Peyer's patch (tissue), 4 donors: ENCODE results near the gene TAB3. TPM values are rescaled to one million over a fixed set of nuclear protein-coding genes. Genes with fewer than 3 reads are reported as not detected.

Source experiments
- DNase-seq, 3 donors: peaks; one replicate each; pipeline ENCODE4 v3.0.0-alpha.2; 2017 to 2019
- H3K27ac ChIP-seq, 4 donors: fragments of 200-600 bp; sonication (generic); one replicate each; pipeline ENCODE4 v1.5.1; 2016 to 2019
- H3K27me3 ChIP-seq, 2 donors: fragments of 200-600 bp; sonication (generic); one replicate each; pipeline ENCODE4 v1.5.1; 2019
- H3K36me3 ChIP-seq, 3 donors: fragments of 200-600 bp; sonication (generic); one replicate each; pipeline ENCODE4 v1.5.1; 2016 to 2019
- H3K4me1 ChIP-seq, 4 donors: fragments of 200-600 bp; sonication (generic); one replicate each; pipeline ENCODE4 v1.5.1; 2016 to 2019
- H3K4me3 ChIP-seq, 4 donors: fragments of 200-600 bp; sonication (generic); 1 replicate in 3 of 4; 2 replicates in 1 of 4; pipeline ENCODE4 v1.5.1; 2016 to 2019; ENCODE audit warnings: mild to moderate bottlenecking in 1 of 4
- H3K9me3 ChIP-seq, 4 donors: fragments of 200-600 bp; sonication (generic); one replicate each; pipeline ENCODE4 v1.5.1; 2016 to 2019; ENCODE audit warnings: mild to moderate bottlenecking in 1 of 4
- POLR2A ChIP-seq, 2 donors: fragments of 450-650 bp; IDR thresholded peaks; one replicate each; pipeline ENCODE4 v1.5.1; 2017; ENCODE audit warnings: antibody characterized with exemption in 2 of 2, mild to moderate bottlenecking in 2 of 2, moderate library complexity in 2 of 2
- total RNA-seq, 4 donors: library from RNA; depleted of rRNA; stranded (reverse); fragments of >200 nt; gene quantifications; one replicate each; pipeline ENCODE4 v1.1.0, GENCODE V29; 2016
- TF ChIP-seq, protein P1 (sequence below), 6 experiments: fragments of 450-650 bp in 4 of 6; fragments of 200-600 bp in 2 of 6; sonication (generic) in 1 of 6; IDR thresholded peaks; one replicate each; pipeline ENCODE4 v1.5.1; 2017 to 2019; ENCODE audit warnings: antibody characterized with exemption in 6 of 6, mild to moderate bottlenecking in 3 of 6, moderate library complexity in 1 of 6

Gene TAB3
- total RNA-seq, 4 donors from 2014 or later = 26.1 to 34.7 (median 27.0) TPM

DNA sequence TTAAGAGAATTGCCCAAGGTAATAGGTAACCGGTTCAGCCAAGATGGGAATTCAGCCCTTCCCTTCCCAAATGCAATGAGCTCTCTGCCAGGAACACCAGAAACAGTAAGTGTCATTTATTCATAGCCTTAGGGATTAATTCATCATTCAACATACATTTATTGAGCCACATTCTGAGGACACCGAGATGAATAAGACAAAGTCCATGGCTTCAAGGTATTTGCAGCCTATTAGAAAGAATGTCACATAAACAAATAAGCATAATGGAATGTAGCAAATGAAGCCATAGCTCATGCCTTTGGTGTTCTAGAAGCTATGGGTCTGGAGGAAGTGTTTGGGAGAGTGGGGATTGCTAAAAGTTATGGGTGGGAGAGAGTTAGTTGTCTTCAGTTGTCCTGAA, 6.3 kb upstream of the TAB3 start:
- no peak for DNase-seq
- Histone ChIP-seq H3K4me3 (no peak overlapping the region), H3K4me1 (no peaks in the 10 kb centered on the region), H3K9me3 (no peaks in the 10 kb centered on the region), H3K27ac (no peak overlapping the region), H3K36me3 (no peaks in the 10 kb centered on the region), H3K27me3 (no peaks in the 10 kb centered on the region)
- no peak for TF ChIP-seq POLR2A (IDR thresholded peaks at IDR 0.05)
- TF ChIP-seq, protein P1, sequence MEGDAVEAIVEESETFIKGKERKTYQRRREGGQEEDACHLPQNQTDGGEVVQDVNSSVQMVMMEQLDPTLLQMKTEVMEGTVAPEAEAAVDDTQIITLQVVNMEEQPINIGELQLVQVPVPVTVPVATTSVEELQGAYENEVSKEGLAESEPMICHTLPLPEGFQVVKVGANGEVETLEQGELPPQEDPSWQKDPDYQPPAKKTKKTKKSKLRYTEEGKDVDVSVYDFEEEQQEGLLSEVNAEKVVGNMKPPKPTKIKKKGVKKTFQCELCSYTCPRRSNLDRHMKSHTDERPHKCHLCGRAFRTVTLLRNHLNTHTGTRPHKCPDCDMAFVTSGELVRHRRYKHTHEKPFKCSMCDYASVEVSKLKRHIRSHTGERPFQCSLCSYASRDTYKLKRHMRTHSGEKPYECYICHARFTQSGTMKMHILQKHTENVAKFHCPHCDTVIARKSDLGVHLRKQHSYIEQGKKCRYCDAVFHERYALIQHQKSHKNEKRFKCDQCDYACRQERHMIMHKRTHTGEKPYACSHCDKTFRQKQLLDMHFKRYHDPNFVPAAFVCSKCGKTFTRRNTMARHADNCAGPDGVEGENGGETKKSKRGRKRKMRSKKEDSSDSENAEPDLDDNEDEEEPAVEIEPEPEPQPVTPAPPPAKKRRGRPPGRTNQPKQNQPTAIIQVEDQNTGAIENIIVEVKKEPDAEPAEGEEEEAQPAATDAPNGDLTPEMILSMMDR (IDR thresholded peaks at IDR 0.05) = no peak

DNA sequence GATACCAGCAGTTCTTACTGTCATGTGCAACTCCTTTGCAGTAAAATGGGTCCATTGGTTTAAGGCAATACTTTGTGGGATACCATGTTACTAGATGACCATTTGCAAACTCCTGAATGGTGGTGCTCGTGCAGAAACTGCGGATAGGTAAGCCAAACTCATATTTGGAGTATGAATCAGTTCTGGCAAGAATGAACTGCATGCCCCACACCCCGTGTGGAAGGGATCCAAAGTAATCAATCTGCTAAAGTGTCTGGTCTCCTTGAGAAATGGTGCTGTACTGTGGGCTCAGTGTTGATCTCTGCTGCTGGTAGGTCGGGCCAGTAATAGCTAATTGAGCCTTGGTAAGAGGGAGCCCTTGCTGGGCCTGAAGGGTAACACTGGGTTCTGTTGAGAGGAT, 4.2 kb upstream of the TAB3 start:
- Histone ChIP-seq H3K4me3 (no peak overlapping the region), H3K9me3 (no peaks in the 10 kb centered on the region), H3K4me1 (peaks cover 0 to under 1% (median 0%) of the 10 kb centered on the region in 4 donors), H3K27ac (no peak overlapping the region), H3K27me3 (no peaks in the 10 kb centered on the region), H3K36me3 (no peaks in the 10 kb centered on the region)
- TF ChIP-seq POLR2A (IDR thresholded peaks at IDR 0.05) = no peak
- TF ChIP-seq, protein P1 (IDR thresholded peaks at IDR 0.05) = no peak
- no peak for DNase-seq

DNA sequence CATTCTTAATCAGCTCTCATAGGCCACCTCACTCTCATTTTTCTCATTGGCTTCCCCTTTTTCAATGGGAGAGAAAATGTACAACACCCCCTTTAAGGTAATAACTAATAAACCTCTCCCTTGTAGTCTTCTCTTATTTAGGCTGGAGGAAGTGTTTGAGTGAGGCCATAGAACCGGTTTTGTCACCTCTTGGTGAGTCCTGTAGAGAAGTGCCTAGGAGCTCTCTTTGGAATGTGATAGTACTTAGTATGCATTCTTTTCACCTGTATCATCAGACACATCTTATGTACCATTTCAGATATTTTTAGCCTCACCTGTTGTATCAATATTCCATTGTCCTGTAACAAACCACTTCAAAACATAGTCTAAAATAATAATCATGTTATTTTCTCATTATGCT, 3.5 kb upstream of the TAB3 start:
- Histone ChIP-seq H3K27me3 (no peaks in the 10 kb centered on the region), H3K27ac (no peak overlapping the region), H3K4me3 (no peak overlapping the region), H3K4me1 (peaks cover 0 to 7% (median 0%) of the 10 kb centered on the region in 4 donors), H3K9me3 (no peaks in the 10 kb centered on the region), H3K36me3 (no peaks in the 10 kb centered on the region)
- no peak for TF ChIP-seq POLR2A (IDR thresholded peaks at IDR 0.05)
- TF ChIP-seq, protein P1 (IDR thresholded peaks at IDR 0.05) = no peak
- no peak for DNase-seq

DNA sequence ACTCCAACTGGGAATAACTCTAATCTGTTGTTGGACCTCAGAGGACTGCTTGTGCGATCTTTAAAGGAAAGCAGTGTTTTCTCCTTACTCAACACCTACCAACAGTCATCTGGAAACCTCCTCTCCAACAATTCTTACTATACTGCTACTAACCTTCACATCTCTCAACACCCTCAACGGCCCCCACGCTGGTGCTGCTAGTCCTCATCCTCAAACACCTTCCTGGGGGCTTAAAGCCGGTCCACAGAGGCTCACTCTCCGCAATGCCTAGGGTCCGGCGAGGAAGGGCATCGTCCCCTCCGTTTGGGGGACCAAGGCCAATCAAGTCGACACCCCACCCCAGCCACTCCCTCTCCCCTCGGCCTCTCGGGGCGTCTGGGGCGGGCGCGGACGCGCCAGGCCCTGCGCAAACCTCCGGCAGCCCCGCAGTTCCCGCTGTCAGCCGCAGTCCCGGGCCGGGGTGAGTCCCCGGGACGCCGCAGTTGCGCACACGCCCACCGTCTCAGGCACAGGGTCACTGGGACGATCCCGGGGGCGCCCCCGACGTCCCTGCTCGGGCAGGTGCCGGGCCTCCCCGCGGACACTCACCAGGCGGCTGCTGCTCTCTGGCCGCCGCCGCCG, 418 bp downstream of the TAB3 start:
- H3K27me3 ChIP-seq = no peaks in the 10 kb centered on the region
- H3K36me3 ChIP-seq = no peaks in the 10 kb centered on the region
- TF ChIP-seq POLR2A (IDR thresholded peaks at IDR 0.05) = no peak
- TF ChIP-seq, protein P1 (IDR thresholded peaks at IDR 0.05) = no peak
- peak in 1 of 3 donors; percentile 53 for DNase-seq
- peaks cover 0 to 10% (median 0%) of the 10 kb centered on the region in 4 donors for H3K4me1 ChIP-seq
- no peaks in the 10 kb centered on the region for H3K9me3 ChIP-seq
- peak overlapping the region; percentile 64 to 96 (median 79) for H3K4me3 ChIP-seq
- peak overlapping the region; percentile 78 to 89 (median 83) for H3K27ac ChIP-seq

DNA sequence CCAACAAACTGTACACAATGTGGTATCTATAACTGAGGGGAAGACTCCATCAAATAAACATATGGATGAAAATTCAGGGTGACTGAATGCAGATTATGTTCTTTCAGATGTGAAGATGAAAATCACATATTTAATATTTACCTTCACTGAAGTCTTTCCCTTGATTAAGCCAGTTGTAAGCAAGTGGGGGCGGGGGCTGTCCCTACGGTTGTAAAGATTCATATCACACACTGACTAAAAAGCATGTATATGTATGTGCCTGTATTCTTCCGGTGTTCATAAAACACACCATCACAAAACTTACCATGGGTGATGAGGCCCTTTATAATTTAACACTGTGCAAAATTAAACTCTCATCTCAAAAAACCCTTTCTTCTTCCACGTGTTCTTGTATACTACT, 1.3 kb downstream of the TAB3 start:
- H3K4me1 ChIP-seq = peaks cover 0 to 10% (median 0%) of the 10 kb centered on the region in 4 donors
- no peaks in the 10 kb centered on the region for H3K27me3 ChIP-seq
- H3K9me3 ChIP-seq = no peaks in the 10 kb centered on the region
- no peak overlapping the region for H3K27ac ChIP-seq
- peak overlapping the region in 2 of 4 donors; percentile 79 to 96 for H3K4me3 ChIP-seq
- TF ChIP-seq, protein P1 (IDR thresholded peaks at IDR 0.05) = no peak
- no peak for TF ChIP-seq POLR2A (IDR thresholded peaks at IDR 0.05)
- DNase-seq = no peak
- H3K36me3 ChIP-seq = no peaks in the 10 kb centered on the region
